OCI-LY3 (cell line): Measurements from ENCODE around the gene GRID1.

Source experiments
- CTCF ChIP-seq: fragments of 200-600, 300-600 bp; sonication (generic); IDR thresholded peaks from 2 replicates; pipeline ENCODE4 v1.5.1; 2014; ENCODE audit warnings: antibody characterized with exemption, low read length, low read depth
- EZH2phosphoT487 ChIP-seq: fragments of 200-600 bp; shearing (Covaris generic); IDR thresholded peaks from 2 replicates; pipeline ENCODE4 v1.6.1; 2018; ENCODE audit warnings: antibody characterized with exemption, mixed run types, low read depth

GRCh38 chr10:85602306-85602705, 764.3 kb downstream of the GRID1 start:
- TF ChIP-seq EZH2phosphoT487: no peak
- TF ChIP-seq CTCF: no peak
